Epithelial cell of esophagus (primary cell): ENCODE data around the gene KAT5.
"Not testable (repeated sequence)": the region's sequence is repeated elsewhere in the genome, so short reads cannot be mapped to it uniquely, and the experiment has no call there.

Source experiments
- DNase-seq: peaks from one replicate; pipeline ENCODE4 v3.0.0; 2010; ENCODE audit warnings: low read depth
- H3K4me3 ChIP-seq: 2 replicates; pipeline ENCODE4 v1.5.1; 2011; ENCODE audit warnings: mild to moderate bottlenecking, low read length, control low read depth
- TF ChIP-seq, protein P1 (sequence below): IDR thresholded peaks from 2 replicates; pipeline ENCODE4 v1.5.1; 2011; ENCODE audit warnings: low read depth, mild to moderate bottlenecking, low read length, control low read depth, inconsistent platforms; ENCODE audit not compliant: insufficient read depth; ENCODE audit errors: missing control alignments

KAT5 gene

DNA sequence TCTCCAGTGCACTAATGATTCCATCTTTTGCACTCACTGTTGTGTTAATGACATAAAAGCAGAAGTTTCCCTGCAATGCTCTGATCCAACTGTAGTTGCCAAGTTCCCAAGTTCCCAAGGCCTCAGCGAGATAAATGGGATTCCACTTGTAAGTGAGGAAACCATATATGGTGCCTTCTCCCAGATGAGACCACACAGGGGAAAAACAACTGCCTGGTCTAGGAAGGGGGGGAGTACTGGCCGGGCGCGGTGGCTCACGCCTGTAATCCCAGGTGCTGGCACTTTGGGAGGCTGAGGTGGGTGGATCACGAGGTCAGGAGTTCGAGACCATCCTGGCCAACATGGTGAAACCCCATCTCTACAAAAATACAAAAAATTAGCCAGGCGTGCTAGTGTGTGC is 26.1 kb upstream of the KAT5 start:
- TF ChIP-seq, protein P1, sequence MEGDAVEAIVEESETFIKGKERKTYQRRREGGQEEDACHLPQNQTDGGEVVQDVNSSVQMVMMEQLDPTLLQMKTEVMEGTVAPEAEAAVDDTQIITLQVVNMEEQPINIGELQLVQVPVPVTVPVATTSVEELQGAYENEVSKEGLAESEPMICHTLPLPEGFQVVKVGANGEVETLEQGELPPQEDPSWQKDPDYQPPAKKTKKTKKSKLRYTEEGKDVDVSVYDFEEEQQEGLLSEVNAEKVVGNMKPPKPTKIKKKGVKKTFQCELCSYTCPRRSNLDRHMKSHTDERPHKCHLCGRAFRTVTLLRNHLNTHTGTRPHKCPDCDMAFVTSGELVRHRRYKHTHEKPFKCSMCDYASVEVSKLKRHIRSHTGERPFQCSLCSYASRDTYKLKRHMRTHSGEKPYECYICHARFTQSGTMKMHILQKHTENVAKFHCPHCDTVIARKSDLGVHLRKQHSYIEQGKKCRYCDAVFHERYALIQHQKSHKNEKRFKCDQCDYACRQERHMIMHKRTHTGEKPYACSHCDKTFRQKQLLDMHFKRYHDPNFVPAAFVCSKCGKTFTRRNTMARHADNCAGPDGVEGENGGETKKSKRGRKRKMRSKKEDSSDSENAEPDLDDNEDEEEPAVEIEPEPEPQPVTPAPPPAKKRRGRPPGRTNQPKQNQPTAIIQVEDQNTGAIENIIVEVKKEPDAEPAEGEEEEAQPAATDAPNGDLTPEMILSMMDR: no peak
- DNase-seq: no peak
- H3K4me3 ChIP-seq: no peak overlapping the region

DNA sequence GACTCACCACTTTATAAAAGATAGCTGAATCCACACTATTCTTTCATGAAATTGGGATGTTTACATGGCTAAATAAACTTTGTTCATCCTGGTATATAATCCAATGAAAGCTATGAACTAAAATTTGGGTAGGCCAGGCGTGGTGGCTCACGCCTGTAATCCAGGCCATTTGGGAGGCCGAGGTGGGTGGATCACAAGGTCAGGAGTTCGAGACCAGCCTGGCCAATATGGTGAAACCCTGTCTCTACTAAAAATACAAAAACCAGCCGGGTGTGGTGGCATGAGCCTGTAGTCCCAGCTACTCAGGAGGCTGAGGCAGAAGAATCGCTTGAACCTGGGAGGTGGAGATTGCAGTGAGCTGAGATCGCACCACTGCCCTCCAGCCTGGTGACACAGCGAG is 20.2 kb upstream of the KAT5 start:
- not testable (repeated sequence) for DNase-seq, H3K4me3 ChIP-seq

DNA sequence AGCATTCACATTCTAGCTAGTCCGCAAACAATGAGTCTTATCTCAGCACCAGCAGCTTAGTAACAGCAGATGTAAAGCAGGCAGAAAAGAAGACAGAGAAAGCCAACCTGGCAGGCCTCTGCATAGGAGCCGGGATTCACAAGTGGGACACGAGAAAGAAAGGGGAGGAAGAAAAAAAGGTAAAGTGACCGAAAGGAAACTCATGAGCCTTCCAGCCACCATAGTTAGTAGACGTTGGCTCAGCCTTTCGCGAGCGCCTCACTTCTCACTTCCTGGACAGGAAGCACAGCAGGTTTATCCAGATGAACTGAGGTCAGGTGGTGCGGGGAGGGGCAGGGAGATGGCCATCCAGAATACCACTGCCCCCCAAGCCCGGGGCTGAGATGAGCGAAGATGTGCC is 19.7 kb upstream of the KAT5 start:
- TF ChIP-seq, protein P1: no peak

DNA sequence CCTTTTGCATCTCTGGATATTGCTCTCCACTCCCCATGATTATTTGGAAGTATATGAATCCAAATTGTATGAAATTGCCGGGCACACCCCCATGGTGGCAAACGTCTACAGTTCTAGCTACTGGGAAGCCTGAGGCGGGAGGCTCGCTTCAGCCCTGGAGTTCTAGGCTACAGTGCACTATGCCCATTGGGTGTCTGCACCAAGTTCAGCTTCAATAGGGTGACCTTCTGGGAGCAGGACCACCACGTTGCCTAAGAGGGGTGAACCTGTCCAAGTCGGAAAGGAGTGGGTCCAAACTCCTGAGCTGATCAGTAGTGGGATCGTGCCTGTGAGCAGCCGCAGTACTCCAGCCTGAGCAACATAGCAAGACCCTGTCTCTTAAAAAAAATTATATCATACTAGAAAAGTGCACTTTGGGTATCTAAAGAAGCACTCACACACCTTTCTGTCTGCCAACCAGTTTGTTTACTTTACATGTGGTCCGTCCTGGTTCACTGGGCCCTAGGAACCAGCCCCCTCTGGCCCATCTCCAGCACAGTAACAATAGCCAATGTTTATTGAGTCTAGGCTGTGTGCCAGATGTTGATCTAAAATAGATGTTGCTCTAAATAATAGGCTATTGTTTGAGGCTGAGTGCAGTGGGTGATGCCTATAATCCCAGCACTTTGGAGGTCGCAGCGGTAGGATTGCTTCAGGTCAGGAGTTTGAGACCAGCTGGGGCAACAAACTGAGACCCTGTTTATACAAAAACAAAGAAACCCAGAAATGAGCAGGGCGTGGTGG is 16.4 kb upstream of the KAT5 start:
- DNase-seq: peak; percentile 37
- no peak overlapping the region for H3K4me3 ChIP-seq
- TF ChIP-seq, protein P1: no peak

More for the DNA sequence above, 19.7 kb upstream of the KAT5 start:
- no peak overlapping the region for H3K4me3 ChIP-seq
- peak; percentile 26 for DNase-seq

DNA sequence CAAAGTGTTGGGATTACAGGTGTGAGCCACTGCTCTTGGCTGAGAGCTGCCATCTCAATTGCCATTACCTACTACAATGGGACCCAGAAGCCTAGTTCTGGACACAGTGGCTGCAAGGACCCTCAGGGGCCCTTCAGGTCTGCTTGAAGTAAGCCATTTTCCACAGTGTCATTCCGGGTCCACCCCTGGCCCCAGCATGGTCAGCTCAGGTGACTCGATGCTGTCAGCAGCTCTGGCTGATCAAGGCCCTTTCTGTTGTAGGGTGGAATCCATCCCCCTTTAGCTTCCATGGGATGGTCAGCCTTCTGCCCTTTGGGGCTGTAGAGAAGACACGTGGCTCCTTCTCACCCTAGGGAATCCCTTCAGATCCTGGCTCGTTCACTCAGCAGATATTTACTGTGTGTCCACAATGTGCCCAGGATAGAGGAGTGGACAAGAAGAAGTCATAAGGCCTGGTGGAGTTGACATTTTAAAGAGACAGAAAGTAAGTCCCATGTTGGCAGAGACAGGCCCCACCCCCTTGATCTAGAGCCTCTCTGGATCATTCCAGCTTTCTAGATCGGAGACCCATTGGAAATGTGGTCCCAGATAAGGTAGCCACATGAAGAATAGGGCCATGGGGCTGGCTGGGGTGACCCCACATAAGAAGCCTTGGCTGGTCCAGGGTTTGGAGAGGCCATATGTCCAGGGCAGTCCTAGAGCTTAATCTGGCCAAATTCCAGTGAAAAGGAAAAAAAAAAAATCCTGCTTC is 15.1 kb upstream of the KAT5 start:
- TF ChIP-seq, protein P1: no peak
- no peak for DNase-seq
- H3K4me3 ChIP-seq: no peak overlapping the region

DNA sequence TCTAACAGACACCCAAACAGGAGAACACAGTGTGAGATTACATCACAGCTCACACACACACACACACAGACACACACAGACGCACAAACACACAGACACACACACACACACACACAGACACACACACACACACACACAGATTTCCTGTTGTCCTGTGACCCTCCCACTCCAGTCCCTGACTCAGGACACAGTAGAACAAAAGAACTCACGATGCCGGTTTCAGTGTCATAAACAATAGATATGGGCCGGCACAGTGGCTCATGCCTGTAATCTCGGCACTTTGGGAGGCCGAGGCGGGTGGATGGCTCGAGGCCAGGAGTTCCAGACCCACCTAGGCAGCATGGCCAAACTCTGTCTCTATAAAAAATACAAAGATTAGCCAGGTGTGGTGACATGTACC is 13.8 kb upstream of the KAT5 start:
- no peak for DNase-seq
- TF ChIP-seq, protein P1: no peak
- no peak overlapping the region for H3K4me3 ChIP-seq

DNA sequence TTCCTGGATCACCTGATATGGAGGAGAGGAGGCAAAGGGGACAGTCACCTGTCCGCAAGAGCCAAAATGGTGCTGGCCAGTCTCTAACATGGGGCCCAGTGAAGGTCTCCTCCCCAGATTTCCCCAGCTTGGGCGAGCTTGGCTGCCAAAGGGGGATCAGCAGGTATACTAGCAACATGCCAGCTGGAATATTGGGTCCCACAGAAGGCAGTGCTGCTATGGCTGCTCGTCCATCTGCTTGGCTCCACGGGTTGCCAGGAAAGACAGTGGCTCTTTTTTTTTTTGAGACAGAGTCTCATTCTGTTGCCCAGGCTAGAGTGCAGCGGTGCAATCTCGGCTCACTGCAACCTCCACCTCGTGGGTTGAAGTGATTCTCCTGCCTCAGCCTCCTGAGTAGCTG is 12.7 kb upstream of the KAT5 start:
- DNase-seq: no peak
- TF ChIP-seq, protein P1: no peak

More for the DNA sequence above, 12.7 kb upstream of the KAT5 start:
- H3K4me3 ChIP-seq: no peak overlapping the region
